Epithelial cell of esophagus (primary cell): ENCODE measurements around the gene MSH2.
"Not testable (repeated sequence)": the region's sequence is repeated elsewhere in the genome, so short reads cannot be mapped to it uniquely, and the experiment has no call there.

ENCODE experiments used
- DNase-seq: peaks from one replicate; pipeline ENCODE4 v3.0.0; 2010; ENCODE audit warnings: low read depth
- H3K4me3 ChIP-seq: 2 replicates; pipeline ENCODE4 v1.5.1; 2011; ENCODE audit warnings: mild to moderate bottlenecking, low read length, control low read depth
- TF ChIP-seq, protein P1 (sequence below): IDR thresholded peaks from 2 replicates; pipeline ENCODE4 v1.5.1; 2011; ENCODE audit warnings: low read depth, mild to moderate bottlenecking, low read length, control low read depth, inconsistent platforms; ENCODE audit not compliant: insufficient read depth; ENCODE audit errors: missing control alignments

The MSH2 gene

DNA sequence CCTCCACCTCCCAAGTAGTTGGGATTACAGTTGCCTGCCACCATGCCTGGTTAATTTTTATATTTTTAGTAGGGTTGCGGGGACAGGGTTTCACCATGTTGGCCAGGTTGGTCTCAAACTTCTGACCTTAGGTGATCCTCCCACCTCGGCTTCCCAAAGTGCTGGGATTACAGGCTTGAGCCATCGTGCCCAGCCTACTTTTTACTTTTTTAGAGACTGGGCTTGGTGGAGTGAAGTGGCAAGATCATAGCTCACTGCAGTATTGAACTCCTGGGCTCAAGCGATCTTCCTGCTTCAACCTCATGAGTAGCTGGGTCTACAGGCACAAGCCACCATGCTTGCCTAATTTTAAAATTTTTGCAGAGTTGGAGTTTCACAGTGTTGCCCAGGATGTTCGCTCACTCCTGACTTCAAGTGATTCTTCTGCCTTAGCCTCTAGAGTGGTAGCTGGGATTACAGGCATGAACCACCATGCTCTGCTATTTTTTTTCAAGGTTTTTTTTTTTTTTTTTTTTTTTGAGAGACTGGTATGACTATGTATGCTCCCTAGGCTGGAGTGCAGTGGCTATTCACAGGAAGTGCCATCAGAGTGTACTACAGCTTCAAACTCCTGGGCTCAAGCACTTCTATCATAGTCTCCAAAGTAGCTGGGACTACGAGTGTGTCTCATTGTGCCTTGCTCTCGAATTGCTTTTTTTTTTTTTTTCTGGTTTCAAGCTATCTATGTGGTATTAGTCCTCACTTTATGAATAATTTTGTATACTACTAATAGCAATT is 11.9 kb downstream of the MSH2 start:
- TF ChIP-seq, protein P1, sequence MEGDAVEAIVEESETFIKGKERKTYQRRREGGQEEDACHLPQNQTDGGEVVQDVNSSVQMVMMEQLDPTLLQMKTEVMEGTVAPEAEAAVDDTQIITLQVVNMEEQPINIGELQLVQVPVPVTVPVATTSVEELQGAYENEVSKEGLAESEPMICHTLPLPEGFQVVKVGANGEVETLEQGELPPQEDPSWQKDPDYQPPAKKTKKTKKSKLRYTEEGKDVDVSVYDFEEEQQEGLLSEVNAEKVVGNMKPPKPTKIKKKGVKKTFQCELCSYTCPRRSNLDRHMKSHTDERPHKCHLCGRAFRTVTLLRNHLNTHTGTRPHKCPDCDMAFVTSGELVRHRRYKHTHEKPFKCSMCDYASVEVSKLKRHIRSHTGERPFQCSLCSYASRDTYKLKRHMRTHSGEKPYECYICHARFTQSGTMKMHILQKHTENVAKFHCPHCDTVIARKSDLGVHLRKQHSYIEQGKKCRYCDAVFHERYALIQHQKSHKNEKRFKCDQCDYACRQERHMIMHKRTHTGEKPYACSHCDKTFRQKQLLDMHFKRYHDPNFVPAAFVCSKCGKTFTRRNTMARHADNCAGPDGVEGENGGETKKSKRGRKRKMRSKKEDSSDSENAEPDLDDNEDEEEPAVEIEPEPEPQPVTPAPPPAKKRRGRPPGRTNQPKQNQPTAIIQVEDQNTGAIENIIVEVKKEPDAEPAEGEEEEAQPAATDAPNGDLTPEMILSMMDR = no peak
- no peak overlapping the region for H3K4me3 ChIP-seq

DNA sequence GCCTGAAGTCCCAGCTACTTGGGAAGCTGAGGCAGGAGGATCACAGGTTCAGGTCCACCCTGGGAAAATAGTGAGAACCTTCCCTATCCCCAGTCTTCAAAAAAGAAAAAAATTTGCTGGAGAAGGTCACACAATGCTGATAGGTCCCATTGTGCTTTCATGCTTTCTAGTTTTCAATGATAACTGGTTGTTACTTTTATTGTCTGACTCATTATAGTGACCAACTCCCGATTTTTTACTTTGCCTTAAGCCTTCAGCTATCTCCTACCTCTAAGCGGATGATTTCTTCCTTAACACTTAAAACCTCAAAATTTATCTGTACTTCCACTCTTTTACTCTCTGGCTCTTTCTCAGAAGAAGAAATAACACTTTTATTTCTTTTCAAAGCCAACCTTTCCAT is 17.3 kb downstream of the MSH2 start:
- H3K4me3 ChIP-seq = no peak overlapping the region
- no peak for DNase-seq
- TF ChIP-seq, protein P1 = no peak

More for the DNA sequence above, 11.9 kb downstream of the MSH2 start:
- no peak for DNase-seq

DNA sequence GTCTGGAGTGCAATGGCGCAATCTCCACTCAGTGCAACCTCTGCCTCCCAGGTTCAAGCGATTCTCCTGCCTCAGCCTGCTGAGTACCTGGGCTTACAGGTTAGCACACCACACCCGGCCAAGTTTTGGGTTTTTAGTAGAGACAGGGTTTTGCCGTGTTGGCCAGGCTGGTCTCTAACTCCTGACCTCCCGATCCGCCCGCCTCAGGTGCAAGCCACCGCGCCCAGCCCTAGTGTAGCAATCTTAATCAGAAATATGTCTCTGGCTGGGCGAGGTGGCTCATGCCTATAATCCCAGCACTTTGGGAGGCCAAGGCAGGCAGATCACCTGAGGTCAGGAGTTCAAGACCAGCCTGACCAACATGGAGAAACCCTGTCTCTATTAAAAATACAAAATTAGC is 17.7 kb downstream of the MSH2 start:
- DNase-seq, H3K4me3 ChIP-seq: not testable (repeated sequence)

DNA sequence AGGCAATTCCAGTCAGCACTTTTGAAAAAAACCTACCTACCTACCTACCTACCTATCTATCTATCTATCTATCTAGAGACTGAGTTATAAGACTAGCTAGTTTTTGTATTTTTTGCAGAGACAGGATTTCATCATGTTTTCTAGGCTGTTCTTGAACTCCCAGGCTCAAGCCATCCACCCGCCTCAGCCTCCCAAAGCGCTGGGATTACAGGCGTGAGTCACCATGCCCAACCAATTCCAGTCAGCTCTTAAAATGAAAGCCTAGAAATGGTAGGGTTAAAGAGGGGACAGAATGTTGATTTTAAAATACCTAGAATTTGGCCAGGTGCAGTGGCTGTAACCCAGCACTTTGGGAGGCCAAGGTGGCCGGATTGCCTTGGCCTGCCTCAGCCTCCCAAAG is 19.1 kb downstream of the MSH2 start:
- TF ChIP-seq, protein P1 = no peak
- DNase-seq = no peak
- H3K4me3 ChIP-seq = no peak overlapping the region

DNA sequence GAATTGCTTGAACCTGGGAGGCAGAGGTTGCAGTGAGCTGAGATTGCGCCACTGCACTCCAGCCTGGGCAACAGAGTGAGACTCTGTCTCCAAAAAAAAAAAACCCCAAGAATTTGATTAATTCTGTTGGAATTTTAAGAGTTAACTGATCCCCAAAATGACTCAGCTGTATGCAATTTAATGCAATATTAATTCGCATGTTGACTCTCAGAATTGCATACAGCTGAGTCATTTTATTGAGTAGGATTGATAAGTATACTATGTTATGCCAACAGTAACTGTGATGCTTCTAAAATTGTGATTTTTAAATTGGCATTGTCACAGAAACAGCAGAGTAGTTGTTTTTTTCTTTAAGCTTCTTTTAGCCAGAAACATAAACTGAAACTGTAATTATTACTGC is 19.6 kb downstream of the MSH2 start:
- H3K4me3 ChIP-seq = no peak overlapping the region
- DNase-seq = peak; percentile 45
- TF ChIP-seq, protein P1 = no peak

DNA sequence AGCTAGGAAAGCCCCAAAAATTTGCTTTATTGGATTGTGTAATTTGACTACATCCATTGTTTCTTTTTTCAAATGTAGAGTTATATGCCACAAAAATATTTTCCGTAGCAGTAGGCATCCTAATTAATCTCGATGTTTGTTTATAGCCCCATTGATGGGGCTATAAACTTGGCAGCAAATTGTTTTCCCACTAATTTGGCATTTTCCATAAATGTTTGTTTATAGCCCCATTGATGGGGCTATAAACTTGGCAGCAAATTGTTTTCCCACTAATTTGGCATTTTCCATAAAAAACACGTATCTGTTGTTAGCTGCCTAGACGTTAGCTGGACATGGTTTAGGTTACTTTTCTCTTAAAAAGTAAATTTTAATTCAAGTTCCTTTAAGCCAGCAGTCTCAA is 23.8 kb downstream of the MSH2 start:
- DNase-seq = no peak
- no peak overlapping the region for H3K4me3 ChIP-seq
- TF ChIP-seq, protein P1 = no peak

DNA sequence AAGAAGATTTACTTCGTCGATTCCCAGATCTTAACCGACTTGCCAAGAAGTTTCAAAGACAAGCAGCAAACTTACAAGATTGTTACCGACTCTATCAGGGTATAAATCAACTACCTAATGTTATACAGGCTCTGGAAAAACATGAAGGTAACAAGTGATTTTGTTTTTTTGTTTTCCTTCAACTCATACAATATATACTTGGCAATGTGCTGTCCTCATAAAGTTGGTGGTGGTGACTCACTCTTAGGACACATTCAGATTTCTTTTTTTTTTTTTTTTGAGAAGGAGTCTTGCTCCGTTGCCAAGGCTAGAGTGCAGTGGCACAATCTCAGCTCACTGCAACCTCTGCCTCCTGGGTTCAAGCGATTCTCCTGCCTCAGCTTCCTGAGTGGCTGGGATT is 26.8 kb downstream of the MSH2 start:
- DNase-seq = peak; percentile 50
- no peak overlapping the region for H3K4me3 ChIP-seq
- TF ChIP-seq, protein P1 = no peak

DNA sequence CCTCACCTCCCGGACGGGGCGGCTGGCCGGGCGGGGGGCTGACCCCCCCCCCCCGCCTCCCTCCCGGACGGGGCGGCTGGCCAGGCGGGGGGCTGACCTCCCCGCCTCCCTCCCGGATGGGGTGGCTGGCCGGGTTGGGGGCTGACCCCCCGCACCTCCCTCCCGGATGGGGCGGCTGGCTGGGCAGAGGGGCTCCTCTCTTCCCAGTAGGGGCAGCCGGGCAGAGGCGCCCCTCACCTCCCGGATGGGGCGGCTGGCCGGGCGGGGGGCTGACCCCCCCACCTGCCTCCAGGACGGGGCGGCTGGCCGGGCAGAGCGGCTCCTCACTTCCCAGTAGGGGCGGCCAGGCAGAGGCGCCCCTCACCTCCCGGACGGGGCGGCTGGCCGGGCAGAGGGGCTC is 30.1 kb downstream of the MSH2 start:
- H3K4me3 ChIP-seq, DNase-seq: not testable (repeated sequence)

DNA sequence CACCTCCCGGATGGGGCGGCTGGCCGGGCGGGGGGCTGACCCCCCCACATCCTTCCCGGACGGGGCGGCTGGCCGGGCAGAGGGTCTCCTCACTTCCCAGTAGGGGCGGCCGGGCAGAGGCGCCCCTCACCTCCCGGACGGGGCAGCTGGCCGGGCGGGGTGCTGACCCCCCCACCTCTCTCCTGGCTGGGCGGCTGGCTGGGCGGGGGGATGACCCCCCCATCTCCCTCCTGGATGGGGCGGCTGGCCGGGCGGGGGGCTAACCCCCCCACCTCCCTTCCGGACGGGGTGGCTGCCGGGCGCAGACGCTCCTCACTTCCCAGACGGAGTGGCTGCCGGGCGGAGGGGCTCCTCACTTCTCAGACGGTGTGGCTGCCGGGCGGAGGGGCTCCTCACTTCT is 30.5 kb downstream of the MSH2 start:
- not testable (repeated sequence) for H3K4me3 ChIP-seq, DNase-seq
